ENCODE measurements around the gene CAP2. TPM values are rescaled to one million over a fixed set of nuclear protein-coding genes. Genes with fewer than 3 reads are reported as not detected.

The CAP2 gene
- total and polyA plus RNA-seq, 2 experiments from 2014 or later, result 6.7 to 9.1 TPM

GRCh38 chr6:17354700-17355403 lies 38.5 kb upstream of the CAP2 start (continued):
- no peak for TF ChIP-seq ZNF462 (CRISPR knock-in tag; IDR thresholded peaks at IDR 0.05)
- no peak for TF ChIP-seq ZNF114 (CRISPR knock-in tag; IDR thresholded peaks at IDR 0.05)
- no peak for TF ChIP-seq CTCF (conservative IDR thresholded peaks at IDR 0.05; ENCODE audit: low read depth in 2 of 2)

DNA sequence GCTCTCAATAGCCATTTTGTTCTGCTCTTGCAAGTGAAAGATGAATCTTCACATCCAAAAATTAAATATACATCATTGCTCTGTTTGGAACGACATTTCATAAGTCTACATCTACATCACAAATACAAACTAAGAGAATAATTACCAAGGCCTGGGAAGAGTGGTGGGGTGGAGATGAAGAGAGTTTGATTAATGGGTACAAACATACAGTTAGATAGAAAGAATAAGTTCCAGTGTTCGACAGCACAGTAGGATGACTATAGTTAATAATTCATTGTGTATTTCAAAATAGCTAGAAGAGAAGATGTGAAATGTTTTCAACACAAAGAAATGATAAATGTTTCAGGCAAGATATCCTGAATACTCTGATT lies 38.0 kb upstream of the CAP2 start:
- Mint-ChIP-seq H3K4me3 (no peak overlapping the region), H3K27me3 (ENCODE audit: insufficient read depth, low read depth, poor library complexity) (peaks cover 2% of the 10 kb centered on the region), H3K36me3 (ENCODE audit: low read depth) (no peaks in the 10 kb centered on the region), H3K27ac (no peak overlapping the region), H3K4me1 (no peaks in the 10 kb centered on the region), H3K9me3 (no peaks in the 10 kb centered on the region)
- no peaks in the 10 kb centered on the region for H3K79me2 ChIP-seq (replicated peaks; ENCODE audit: insufficient read depth)
- H3K4me1 ChIP-seq (ENCODE audit: insufficient read depth), result no peaks in the 10 kb centered on the region
- H3K27me3 ChIP-seq (ENCODE audit: insufficient read depth), result no peaks in the 10 kb centered on the region
- H3K27ac ChIP-seq (ENCODE audit: low read depth), result no peak overlapping the region
- no peaks in the 10 kb centered on the region for H3K9me2 ChIP-seq (ENCODE audit: insufficient read depth)
- no peak overlapping the region for H3K4me3 ChIP-seq
- H4K20me1 ChIP-seq (replicated peaks; ENCODE audit: insufficient read depth), result no peaks in the 10 kb centered on the region
- H2AFZ ChIP-seq, result no peak overlapping the region
- DNase-seq (ENCODE audit: low spot score) (no peak), ATAC-seq (no peak)
- H3K36me3 ChIP-seq (ENCODE audit: insufficient read depth), result no peaks in the 10 kb centered on the region
- no peaks in the 10 kb centered on the region for H3F3A ChIP-seq (replicated peaks; ENCODE audit: low read depth)
- no peak overlapping the region for H3K4me2 ChIP-seq
- no peak for TF ChIP-seq CTCF (conservative IDR thresholded peaks at IDR 0.05; ENCODE audit: low read depth in 2 of 2)
- no peak for TF ChIP-seq NANOG (IDR thresholded peaks at IDR 0.05; ENCODE audit: borderline replicate concordance)
- no peak for TF ChIP-seq REST (IDR thresholded peaks at IDR 0.05; ENCODE audit: unreplicated experiment)
- TF ChIP-seq STAT1 (IDR thresholded peaks at IDR 0.05; ENCODE audit: unreplicated experiment), result no peak

All from GM23338 (cell line).